Liver (tissue), 3 donors: ENCODE data around the gene LARGE1.

Source experiments
- ATF3 ChIP-seq: IDR thresholded peaks from 2 replicates; pipeline ENCODE4 v1.6.1; 2016; ENCODE audit warnings: antibody characterized with exemption
- CTCF ChIP-seq: fragments of 150-350 bp; IDR thresholded peaks from 2 replicates; pipeline ENCODE4 v1.5.1; 2017; ENCODE audit warnings: improper control_type of control experiment, low read depth, low read length; ENCODE audit not compliant: missing input control
- EGR1 ChIP-seq, 2 donors: IDR thresholded peaks; 2 replicates each; pipeline ENCODE4 v1.6.1; 2016 to 2018; ENCODE audit warnings: antibody characterized with exemption in 2 of 2, low read depth in 2 of 2
- FOXA1 ChIP-seq: IDR thresholded peaks from 2 replicates; pipeline ENCODE4 v1.6.1; 2016; ENCODE audit warnings: antibody characterized with exemption
- GABPA ChIP-seq, 2 donors: IDR thresholded peaks in 1 of 2; conservative IDR thresholded peaks in 1 of 2; 2 replicates each; pipeline ENCODE4 v1.6.1; 2016; ENCODE audit warnings: antibody characterized with exemption in 2 of 2, mild to moderate bottlenecking in 1 of 2, moderate library complexity in 1 of 2
- JUND ChIP-seq, 2 donors: IDR thresholded peaks; 2 replicates each; pipeline ENCODE4 v1.6.1; 2016; ENCODE audit warnings: antibody characterized with exemption in 2 of 2
- MAX ChIP-seq: IDR thresholded peaks from 2 replicates; pipeline ENCODE4 v1.6.1; 2016; ENCODE audit warnings: antibody characterized with exemption
- NR2F2 ChIP-seq: IDR thresholded peaks from 2 replicates; pipeline ENCODE4 v1.6.1; 2016; ENCODE audit warnings: antibody characterized with exemption
- RAD21 ChIP-seq, 2 donors: IDR thresholded peaks; 2 replicates each; pipeline ENCODE4 v1.6.1; 2016; ENCODE audit warnings: antibody characterized with exemption in 2 of 2, mild to moderate bottlenecking in 2 of 2
- REST ChIP-seq: IDR thresholded peaks from 2 replicates; pipeline ENCODE4 v1.6.1; 2016; ENCODE audit warnings: antibody characterized with exemption, mild to moderate bottlenecking
- RXRA ChIP-seq, 2 donors: IDR thresholded peaks; 2 replicates each; pipeline ENCODE4 v1.6.1; 2017 to 2018; ENCODE audit warnings: antibody characterized with exemption in 2 of 2, mild to moderate bottlenecking in 1 of 2
- SP1 ChIP-seq: IDR thresholded peaks from 2 replicates; pipeline ENCODE4 v1.6.1; 2018; ENCODE audit warnings: antibody characterized with exemption, mild to moderate bottlenecking
- TAF1 ChIP-seq: conservative IDR thresholded peaks from 2 replicates; pipeline ENCODE4 v1.6.1; 2016; ENCODE audit warnings: antibody characterized with exemption, mild to moderate bottlenecking
- YY1 ChIP-seq: IDR thresholded peaks from 2 replicates; pipeline ENCODE4 v1.6.1; 2016; ENCODE audit warnings: antibody characterized with exemption, mild to moderate bottlenecking
- donor health status: healthy.
- donor health status: healthy.

GRCh38 chr22:33451866-33452469, 468.3 kb downstream of the LARGE1 start:
- TF ChIP-seq RAD21 (IDR thresholded peaks at IDR 0.05), result no peak
- TF ChIP-seq CTCF, result no peak
- TF ChIP-seq REST, result no peak
- TF ChIP-seq SP1, result no peak
- TF ChIP-seq ATF3, result no peak
- no peak for TF ChIP-seq GABPA (IDR thresholded peaks at IDR 0.05 in 1 of 2, conservative IDR thresholded peaks at IDR 0.05 in 1 of 2)
- TF ChIP-seq MAX, result no peak
- TF ChIP-seq RXRA (IDR thresholded peaks at IDR 0.05), result no peak
- TF ChIP-seq JUND (IDR thresholded peaks at IDR 0.05), result no peak
- no peak for TF ChIP-seq YY1
- no peak for TF ChIP-seq FOXA1
- TF ChIP-seq EGR1 (IDR thresholded peaks at IDR 0.05; ENCODE audit: low read depth in 2 of 2), result no peak
- no peak for TF ChIP-seq TAF1
- no peak for TF ChIP-seq NR2F2
